Measurements from ENCODE around the gene ARHGAP6.

Gene ARHGAP6

DNA sequence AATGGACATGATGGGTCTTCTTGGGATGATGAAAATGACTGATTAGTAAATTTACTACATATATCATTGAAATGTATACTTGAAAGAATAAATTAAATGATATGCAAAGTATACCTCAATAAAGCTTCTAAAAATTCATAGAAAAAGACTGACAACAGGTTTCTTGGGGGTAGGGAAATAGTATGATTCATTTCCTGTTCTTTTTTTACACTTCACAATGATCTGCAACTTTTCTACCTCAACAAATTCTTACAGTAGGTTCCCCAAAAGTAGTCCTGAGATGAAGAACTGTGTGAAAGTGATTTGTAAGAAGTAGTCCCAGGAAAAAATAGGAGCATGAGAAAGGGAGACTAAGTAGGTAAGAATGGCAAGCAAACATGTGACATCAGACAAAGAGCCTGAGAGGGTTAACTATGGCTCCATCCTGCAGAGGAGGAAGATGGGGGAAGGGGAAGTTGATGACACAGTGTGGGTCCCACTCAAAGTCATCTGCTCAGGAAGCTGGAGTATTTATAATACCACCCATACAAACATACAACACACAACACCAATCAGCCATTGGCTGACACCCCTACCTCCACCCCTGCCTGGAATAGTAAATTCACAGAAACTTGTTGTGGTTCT lies 73.9 kb downstream of the ARHGAP6 start:
- H3K4me3 ChIP-seq (IDR thresholded peaks at IDR 0.05; ENCODE audit: insufficient read depth, low read depth, low read length): no peak overlapping the region
- no peaks in the 10 kb centered on the region for H3K27me3 ChIP-seq (ENCODE audit: insufficient read depth, low read depth)
- no peaks in the 10 kb centered on the region for H4K20me1 ChIP-seq (ENCODE audit: insufficient read depth)
- H3K36me3 ChIP-seq (ENCODE audit: insufficient read depth): no peaks in the 10 kb centered on the region
- no peak overlapping the region for H3K9ac ChIP-seq
- no peaks in the 10 kb centered on the region for H3K79me2 ChIP-seq (ENCODE audit: insufficient read depth, low read depth)
- TF ChIP-seq, protein P1, sequence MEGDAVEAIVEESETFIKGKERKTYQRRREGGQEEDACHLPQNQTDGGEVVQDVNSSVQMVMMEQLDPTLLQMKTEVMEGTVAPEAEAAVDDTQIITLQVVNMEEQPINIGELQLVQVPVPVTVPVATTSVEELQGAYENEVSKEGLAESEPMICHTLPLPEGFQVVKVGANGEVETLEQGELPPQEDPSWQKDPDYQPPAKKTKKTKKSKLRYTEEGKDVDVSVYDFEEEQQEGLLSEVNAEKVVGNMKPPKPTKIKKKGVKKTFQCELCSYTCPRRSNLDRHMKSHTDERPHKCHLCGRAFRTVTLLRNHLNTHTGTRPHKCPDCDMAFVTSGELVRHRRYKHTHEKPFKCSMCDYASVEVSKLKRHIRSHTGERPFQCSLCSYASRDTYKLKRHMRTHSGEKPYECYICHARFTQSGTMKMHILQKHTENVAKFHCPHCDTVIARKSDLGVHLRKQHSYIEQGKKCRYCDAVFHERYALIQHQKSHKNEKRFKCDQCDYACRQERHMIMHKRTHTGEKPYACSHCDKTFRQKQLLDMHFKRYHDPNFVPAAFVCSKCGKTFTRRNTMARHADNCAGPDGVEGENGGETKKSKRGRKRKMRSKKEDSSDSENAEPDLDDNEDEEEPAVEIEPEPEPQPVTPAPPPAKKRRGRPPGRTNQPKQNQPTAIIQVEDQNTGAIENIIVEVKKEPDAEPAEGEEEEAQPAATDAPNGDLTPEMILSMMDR (conservative IDR thresholded peaks at IDR 0.05; ENCODE audit: low read depth, low read length): no peak
- H3K4me2 ChIP-seq: no peak overlapping the region
- H3K4me1 ChIP-seq (ENCODE audit: low read depth, poor library complexity, severe bottlenecking): no peaks in the 10 kb centered on the region
- H2AFZ ChIP-seq (ENCODE audit: low read depth): no peak overlapping the region
- H3K27ac ChIP-seq: no peak overlapping the region

DNA sequence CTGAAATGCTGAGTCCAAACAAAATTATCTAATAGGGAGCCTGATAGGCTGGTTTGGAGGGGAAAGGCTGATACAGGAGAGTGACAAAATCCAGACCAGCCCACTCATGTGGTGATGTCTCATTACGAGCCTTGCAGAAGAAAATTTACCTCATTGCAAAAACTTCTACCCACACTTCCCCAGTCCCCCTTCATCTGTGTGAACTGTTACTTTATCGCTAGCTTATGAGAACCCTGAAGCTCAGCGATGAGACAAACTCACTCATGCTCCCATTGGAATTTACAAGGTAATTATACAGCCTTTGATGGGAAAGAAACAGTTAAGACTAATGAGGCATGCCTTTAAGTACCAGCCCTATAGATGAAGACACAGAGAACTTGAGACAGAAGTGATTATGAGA lies 76.1 kb downstream of the ARHGAP6 start:
- Histone ChIP-seq H3K4me1 (ENCODE audit: low read depth, poor library complexity, severe bottlenecking) (no peaks in the 10 kb centered on the region), H2AFZ (ENCODE audit: low read depth) (no peak overlapping the region), H3K36me3 (ENCODE audit: insufficient read depth) (no peaks in the 10 kb centered on the region), H3K27ac (no peak overlapping the region), H3K4me2 (no peak overlapping the region), H4K20me1 (ENCODE audit: insufficient read depth) (no peaks in the 10 kb centered on the region), H3K79me2 (ENCODE audit: insufficient read depth, low read depth) (no peaks in the 10 kb centered on the region), H3K9ac (no peak overlapping the region), H3K4me3 (IDR thresholded peaks at IDR 0.05; ENCODE audit: insufficient read depth, low read depth, low read length) (no peak overlapping the region), H3K27me3 (ENCODE audit: insufficient read depth, low read depth) (no peaks in the 10 kb centered on the region)
- TF ChIP-seq, protein P1 (conservative IDR thresholded peaks at IDR 0.05; ENCODE audit: low read depth, low read length): no peak

DNA sequence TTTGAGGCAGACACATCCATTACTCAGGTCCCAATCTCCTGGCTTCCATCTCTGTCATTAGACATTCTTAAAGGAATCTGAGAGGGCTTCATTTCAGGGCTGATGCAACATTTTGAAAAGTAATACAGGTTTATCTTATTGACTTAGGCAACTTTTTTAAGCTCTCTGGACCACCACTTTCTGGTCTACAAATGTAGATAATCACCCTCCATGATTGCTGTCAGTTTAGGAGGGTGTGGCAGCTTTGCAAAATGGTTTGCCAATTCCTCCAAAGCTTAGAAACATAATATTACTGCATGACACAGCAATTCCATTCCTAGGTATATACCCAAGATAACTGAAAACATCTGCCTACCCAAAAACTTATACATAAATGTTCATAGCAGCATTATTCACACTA lies 77.6 kb downstream of the ARHGAP6 start:
- Histone ChIP-seq H2AFZ (ENCODE audit: low read depth) (no peak overlapping the region), H3K36me3 (ENCODE audit: insufficient read depth) (no peaks in the 10 kb centered on the region), H3K4me2 (no peak overlapping the region), H3K27me3 (ENCODE audit: insufficient read depth, low read depth) (no peaks in the 10 kb centered on the region), H3K27ac (no peak overlapping the region), H3K9ac (no peak overlapping the region), H3K4me1 (ENCODE audit: low read depth, poor library complexity, severe bottlenecking) (no peaks in the 10 kb centered on the region), H3K79me2 (ENCODE audit: insufficient read depth, low read depth) (no peaks in the 10 kb centered on the region), H4K20me1 (ENCODE audit: insufficient read depth) (no peaks in the 10 kb centered on the region), H3K4me3 (IDR thresholded peaks at IDR 0.05; ENCODE audit: insufficient read depth, low read depth, low read length) (no peak overlapping the region)
- TF ChIP-seq, protein P1 (conservative IDR thresholded peaks at IDR 0.05; ENCODE audit: low read depth, low read length): no peak

DNA sequence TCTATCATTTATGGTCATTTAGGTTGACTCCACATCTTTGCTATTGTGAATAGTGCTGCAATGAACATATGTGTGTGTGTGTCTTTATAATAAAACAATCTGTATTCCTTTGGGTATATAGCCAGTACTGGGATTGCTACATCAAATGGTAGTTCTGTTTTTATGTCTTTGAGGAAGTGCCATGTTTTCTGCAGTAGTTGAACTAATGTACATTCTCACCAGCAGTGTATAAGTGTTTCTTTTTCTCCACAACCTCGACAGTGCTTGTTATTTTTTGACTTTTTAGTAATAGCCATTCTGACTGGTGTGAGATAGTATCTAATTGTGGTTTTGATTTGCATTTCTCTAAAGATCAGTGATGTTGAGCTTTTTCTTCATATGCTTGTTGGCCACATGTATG lies 80.5 kb downstream of the ARHGAP6 start:
- Histone ChIP-seq H3K4me1 (ENCODE audit: low read depth, poor library complexity, severe bottlenecking) (no peaks in the 10 kb centered on the region), H3K79me2 (ENCODE audit: insufficient read depth, low read depth) (no peaks in the 10 kb centered on the region), H3K27ac (no peak overlapping the region), H3K9ac (no peak overlapping the region), H3K4me3 (IDR thresholded peaks at IDR 0.05; ENCODE audit: insufficient read depth, low read depth, low read length) (no peak overlapping the region), H2AFZ (ENCODE audit: low read depth) (no peak overlapping the region), H4K20me1 (ENCODE audit: insufficient read depth) (no peaks in the 10 kb centered on the region), H3K4me2 (no peak overlapping the region), H3K27me3 (ENCODE audit: insufficient read depth, low read depth) (no peaks in the 10 kb centered on the region), H3K36me3 (ENCODE audit: insufficient read depth) (no peaks in the 10 kb centered on the region)
- TF ChIP-seq, protein P1 (conservative IDR thresholded peaks at IDR 0.05; ENCODE audit: low read depth, low read length): no peak
